GM12891 (cell line): Measurements from ENCODE around the gene POU2F3.

ENCODE experiments used
- POLR2A ChIP-seq: IDR thresholded peaks from 2 replicates; pipeline ENCODE4 v1.6.1; 2011; ENCODE audit warnings: low read depth, low read length, control low read depth
- POU2F2 ChIP-seq: IDR thresholded peaks from 2 replicates; pipeline ENCODE4 v1.6.1; 2011; ENCODE audit warnings: low read depth, mild to moderate bottlenecking, control low read depth, low read length, moderate library complexity
- SPI1 ChIP-seq: IDR thresholded peaks from 2 replicates; pipeline ENCODE4 v1.6.1; 2011; ENCODE audit warnings: low read depth, low read length, control low read depth
- TAF1 ChIP-seq: IDR thresholded peaks from 2 replicates; pipeline ENCODE4 v1.6.1; 2011; ENCODE audit warnings: low read depth, low read length, control low read depth

DNA sequence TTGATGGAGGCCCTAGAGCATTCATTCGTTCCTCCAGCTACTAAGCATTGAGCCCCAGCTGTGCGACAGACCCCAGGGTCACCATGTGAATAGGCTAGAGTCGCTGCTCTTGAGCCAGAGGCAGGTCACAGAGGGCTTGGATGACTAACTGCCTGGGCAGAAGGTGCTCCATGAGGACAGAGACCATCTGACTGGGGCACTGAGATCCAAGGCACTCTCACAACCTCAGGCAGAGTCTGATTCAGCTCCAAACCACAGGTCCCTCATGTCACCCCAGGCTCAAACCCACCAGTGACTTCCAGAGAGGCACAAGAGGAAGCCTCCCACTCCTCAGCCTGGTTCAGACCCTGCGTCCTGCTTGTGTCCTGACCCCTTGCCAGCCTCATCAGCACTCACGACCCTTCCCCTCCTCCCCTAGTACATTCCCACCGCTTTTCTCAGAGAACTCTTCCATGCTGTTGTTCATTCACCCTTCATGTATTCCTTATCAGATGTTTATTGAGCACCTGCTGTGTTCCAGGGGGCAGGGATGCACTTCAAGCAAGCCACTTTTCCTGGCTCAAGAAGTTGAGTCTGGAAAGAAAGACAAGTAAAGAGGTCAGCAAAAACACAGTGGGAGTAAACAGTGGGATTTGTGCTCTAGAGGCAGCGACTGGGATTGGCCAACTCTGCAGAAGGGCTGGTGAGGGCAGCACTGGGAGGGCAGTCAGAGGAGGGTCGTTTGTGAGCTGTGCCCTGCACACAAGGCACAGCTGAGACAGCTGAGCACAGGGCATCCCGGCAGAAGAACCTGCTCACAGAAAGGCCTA, 19.8 kb upstream of the POU2F3 start:
- TF ChIP-seq POU2F2 = no peak
- TF ChIP-seq TAF1 = no peak
- no peak for TF ChIP-seq POLR2A
- no peak for TF ChIP-seq SPI1
